CD14-positive monocyte (primary cell): ENCODE measurements around the gene SKIC2. TPM values are rescaled to one million over a fixed set of nuclear protein-coding genes. Genes with fewer than 3 reads are reported as not detected.

Source experiments
- DNase-seq, 3 donors: peaks; one replicate each; pipeline ENCODE4 v3.0.0-alpha.2; 2011 to 2022
- H2AFZ ChIP-seq: 2 replicates; pipeline ENCODE4 v1.6.0; 2012; ENCODE audit warnings: mild to moderate bottlenecking, low read depth, low read length, inconsistent platforms; ENCODE audit not compliant: insufficient read depth, poor library complexity, severe bottlenecking
- H3K27ac ChIP-seq, 2 donors: 1 replicate in 1 of 2; 2 replicates in 1 of 2; pipeline ENCODE4 v1.5.1; 2012 to 2013; ENCODE audit warnings: low read length in 2 of 2, control low read depth in 1 of 2, inconsistent platforms in 1 of 2, low read depth in 1 of 2, mild to moderate bottlenecking in 1 of 2
- H3K27me3 ChIP-seq, 2 donors: one replicate each; pipeline versions ENCODE4 v1.6.0 to v1.6.1; 2011 to 2013; ENCODE audit warnings: low read length in 2 of 2; ENCODE audit not compliant: control insufficient read depth in 2 of 2, insufficient read depth in 2 of 2
- H3K36me3 ChIP-seq, 2 donors: replicated peaks in 1 of 2; 1 replicate in 1 of 2; 2 replicates in 1 of 2; pipeline versions ENCODE4 v1.5.1 to v1.6.1; 2012 to 2013; ENCODE audit warnings: low read length in 2 of 2, control low read depth in 1 of 2, inconsistent platforms in 1 of 2, mild to moderate bottlenecking in 1 of 2; ENCODE audit not compliant: insufficient read depth in 2 of 2, control insufficient read depth in 1 of 2
- H3K4me1 ChIP-seq, 2 donors: 1 replicate in 1 of 2; 2 replicates in 1 of 2; pipeline versions ENCODE4 v1.5.1 to v1.6.1; 2012 to 2013; ENCODE audit warnings: low read length in 2 of 2, control low read depth in 1 of 2, inconsistent platforms in 1 of 2, mild to moderate bottlenecking in 1 of 2, moderate library complexity in 1 of 2; ENCODE audit not compliant: insufficient read depth in 2 of 2, control insufficient read depth in 1 of 2
- H3K4me2 ChIP-seq: replicated peaks from 2 replicates; pipeline ENCODE3; 2012; ENCODE audit warnings: low read length, moderate library complexity, mild to moderate bottlenecking; ENCODE audit not compliant: poor library complexity, severe bottlenecking; ENCODE audit errors: extremely low read depth
- H3K4me3 ChIP-seq, 3 experiments: fragments of 200-600 bp in 1 of 3; sonication (generic) in 1 of 3; replicated peaks in 1 of 3; 1 replicate in 2 of 3; 2 replicates in 1 of 3; pipeline ENCODE4 v1.5.1; 2011 to 2013; ENCODE audit warnings: low read length in 3 of 3, mild to moderate bottlenecking in 3 of 3, control low read depth in 2 of 3, low read depth in 2 of 3, inconsistent platforms in 1 of 3, moderate library complexity in 1 of 3
- H3K79me2 ChIP-seq: 2 replicates; pipeline ENCODE4 v1.6.0; 2012; ENCODE audit warnings: mild to moderate bottlenecking, control low read depth, inconsistent platforms, low read length, moderate library complexity; ENCODE audit not compliant: insufficient read depth
- H3K9ac ChIP-seq: 2 replicates; pipeline ENCODE4 v1.6.0; 2017; ENCODE audit warnings: low read length, mild to moderate bottlenecking; ENCODE audit not compliant: insufficient read depth, poor library complexity, severe bottlenecking
- H3K9me3 ChIP-seq, 2 donors: replicated peaks in 1 of 2; 1 replicate in 1 of 2; 2 replicates in 1 of 2; pipeline versions ENCODE4 v1.5.1 to v1.6.1; 2012 to 2013; ENCODE audit warnings: low read length in 2 of 2, control low read depth in 1 of 2; ENCODE audit not compliant: control insufficient read depth in 1 of 2, insufficient read depth in 1 of 2
- H4K20me1 ChIP-seq: 2 replicates; pipeline ENCODE4 v1.6.0; 2012; ENCODE audit warnings: mild to moderate bottlenecking, low read length, control low read depth, moderate library complexity; ENCODE audit not compliant: insufficient read depth
- H3K27ac Mint-ChIP-seq, 7 donors: one replicate each; pipeline ENCODE4 v1.8.0; 2020; ENCODE audit warnings: mild to moderate bottlenecking in 7 of 7, mixed read lengths in 7 of 7, moderate library complexity in 6 of 7, inconsistent platforms in 2 of 7
- H3K27me3 Mint-ChIP-seq, 3 donors: one replicate each; pipeline ENCODE4 v1.8.0; 2021 to 2022; ENCODE audit warnings: low read depth in 3 of 3, mild to moderate bottlenecking in 3 of 3, mixed read lengths in 3 of 3, moderate library complexity in 3 of 3, inconsistent platforms in 1 of 3
- H3K36me3 Mint-ChIP-seq, 2 donors: one replicate each; pipeline ENCODE4 v1.8.0; 2020; ENCODE audit warnings: mixed read lengths in 2 of 2, inconsistent platforms in 1 of 2, mild to moderate bottlenecking in 1 of 2
- H3K4me1 Mint-ChIP-seq: one replicate; pipeline ENCODE4 v1.8.0; 2020; ENCODE audit warnings: mild to moderate bottlenecking, mixed read lengths
- H3K4me3 Mint-ChIP-seq, 2 donors: one replicate each; pipeline ENCODE4 v1.8.0; 2020; ENCODE audit warnings: mild to moderate bottlenecking in 2 of 2, mixed read lengths in 2 of 2, moderate library complexity in 1 of 2
- H3K9me3 Mint-ChIP-seq, 7 donors: one replicate each; pipeline ENCODE4 v1.8.0; 2020 to 2022; ENCODE audit warnings: mixed read lengths in 7 of 7, mild to moderate bottlenecking in 6 of 7, moderate library complexity in 6 of 7, inconsistent platforms in 2 of 7
- WGBS: methylation state at CpG from one replicate; pipeline ENCODE4 v1.1.5; 2013; ENCODE audit warnings: missing lambda C conversion rate; ENCODE audit not compliant: insufficient coverage; 5-methylcytosine and 5-hydroxymethylcytosine counted together
- intact Hi-C, 2 donors: fragments of 100-400 bp; cut with micrococcal nuclease; formaldehyde crosslinking; loops; one replicate each; pipeline versions ENCODE4 v1.15.0 to v1.15.1; 2023
- polyA plus RNA-seq, 3 donors: library from polyadenylated mRNA; depleted of rRNA in 1 of 3; unstranded in 2 of 3; stranded (reverse) in 1 of 3; fragments of 300-500 nt in 2 of 3; fragments of >200 nt in 1 of 3; fragmentation: Illumina TruSeq in 2 of 3; gene quantifications; 1 replicate in 2 of 3; 2 replicates in 1 of 3; pipeline ENCODE4 v1.2.3, GENCODE V29; 2012 to 2021
- TF ChIP-seq, protein P1 (sequence below): fragments of 200-600 bp; IDR thresholded peaks from one replicate; pipeline ENCODE4 v1.8.0; 2022; ENCODE audit warnings: antibody characterized with exemption, mild to moderate bottlenecking

Gene SKIC2
- polyA plus RNA-seq, 3 donors, result 13.2 to 72.1 (median 13.2) TPM

DNA sequence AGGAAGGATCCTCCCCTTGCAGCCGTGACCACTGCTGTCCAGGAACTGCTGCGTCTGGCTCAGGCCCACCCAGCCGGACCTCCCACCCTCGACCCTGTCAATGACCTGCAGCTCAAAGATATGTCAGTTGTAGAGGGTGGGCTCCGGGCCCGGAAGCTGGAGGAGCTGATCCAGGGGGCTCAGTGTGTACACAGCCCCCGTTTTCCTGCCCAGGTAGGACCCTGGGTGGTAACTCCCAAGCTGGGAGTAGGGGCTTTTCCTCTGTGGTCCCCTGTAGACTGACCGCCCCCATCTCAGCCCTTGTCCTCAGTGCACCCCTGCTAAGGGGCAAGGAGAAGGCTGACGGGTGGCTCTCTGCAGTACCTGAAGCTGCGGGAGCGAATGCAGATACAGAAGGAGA lies 9.4 kb downstream of the SKIC2 start:
- H3K27me3 Mint-ChIP-seq, result peaks cover 0 to 2% (median 1%) of the 10 kb centered on the region in 3 donors
- intact Hi-C loops, result no loop called here
- no peak overlapping the region for H3K4me3 Mint-ChIP-seq
- Histone ChIP-seq H3K9ac (no peak overlapping the region), H2AFZ (no peak overlapping the region), H3K4me3 (no peak overlapping the region), H3K36me3 (peaks cover 66 to 74% of the 10 kb centered on the region in 2 donors), H3K27me3 (no peaks in the 10 kb centered on the region), H3K9me3 (no peaks in the 10 kb centered on the region), H3K4me2 (no peak overlapping the region), H4K20me1 (no peaks in the 10 kb centered on the region), H3K27ac (peak overlapping the region in 1 of 2 donors; percentile 26), H3K79me2 (peaks cover 23% of the 10 kb centered on the region), H3K4me1 (peaks cover 19 to 23% of the 10 kb centered on the region in 2 donors)
- no peaks in the 10 kb centered on the region for H3K9me3 Mint-ChIP-seq
- WGBS, result 94% methylated on average over 10 of the region's 11 CpGs
- TF ChIP-seq, protein P1, sequence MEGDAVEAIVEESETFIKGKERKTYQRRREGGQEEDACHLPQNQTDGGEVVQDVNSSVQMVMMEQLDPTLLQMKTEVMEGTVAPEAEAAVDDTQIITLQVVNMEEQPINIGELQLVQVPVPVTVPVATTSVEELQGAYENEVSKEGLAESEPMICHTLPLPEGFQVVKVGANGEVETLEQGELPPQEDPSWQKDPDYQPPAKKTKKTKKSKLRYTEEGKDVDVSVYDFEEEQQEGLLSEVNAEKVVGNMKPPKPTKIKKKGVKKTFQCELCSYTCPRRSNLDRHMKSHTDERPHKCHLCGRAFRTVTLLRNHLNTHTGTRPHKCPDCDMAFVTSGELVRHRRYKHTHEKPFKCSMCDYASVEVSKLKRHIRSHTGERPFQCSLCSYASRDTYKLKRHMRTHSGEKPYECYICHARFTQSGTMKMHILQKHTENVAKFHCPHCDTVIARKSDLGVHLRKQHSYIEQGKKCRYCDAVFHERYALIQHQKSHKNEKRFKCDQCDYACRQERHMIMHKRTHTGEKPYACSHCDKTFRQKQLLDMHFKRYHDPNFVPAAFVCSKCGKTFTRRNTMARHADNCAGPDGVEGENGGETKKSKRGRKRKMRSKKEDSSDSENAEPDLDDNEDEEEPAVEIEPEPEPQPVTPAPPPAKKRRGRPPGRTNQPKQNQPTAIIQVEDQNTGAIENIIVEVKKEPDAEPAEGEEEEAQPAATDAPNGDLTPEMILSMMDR, result no peak
- peak overlapping the region in 2 of 7 donors; percentile 25 to 41 for H3K27ac Mint-ChIP-seq
- DNase-seq, result no peak
- H3K36me3 Mint-ChIP-seq, result peaks cover 66 to 68% of the 10 kb centered on the region in 2 donors
- H3K4me1 Mint-ChIP-seq, result peaks cover 27% of the 10 kb centered on the region

DNA sequence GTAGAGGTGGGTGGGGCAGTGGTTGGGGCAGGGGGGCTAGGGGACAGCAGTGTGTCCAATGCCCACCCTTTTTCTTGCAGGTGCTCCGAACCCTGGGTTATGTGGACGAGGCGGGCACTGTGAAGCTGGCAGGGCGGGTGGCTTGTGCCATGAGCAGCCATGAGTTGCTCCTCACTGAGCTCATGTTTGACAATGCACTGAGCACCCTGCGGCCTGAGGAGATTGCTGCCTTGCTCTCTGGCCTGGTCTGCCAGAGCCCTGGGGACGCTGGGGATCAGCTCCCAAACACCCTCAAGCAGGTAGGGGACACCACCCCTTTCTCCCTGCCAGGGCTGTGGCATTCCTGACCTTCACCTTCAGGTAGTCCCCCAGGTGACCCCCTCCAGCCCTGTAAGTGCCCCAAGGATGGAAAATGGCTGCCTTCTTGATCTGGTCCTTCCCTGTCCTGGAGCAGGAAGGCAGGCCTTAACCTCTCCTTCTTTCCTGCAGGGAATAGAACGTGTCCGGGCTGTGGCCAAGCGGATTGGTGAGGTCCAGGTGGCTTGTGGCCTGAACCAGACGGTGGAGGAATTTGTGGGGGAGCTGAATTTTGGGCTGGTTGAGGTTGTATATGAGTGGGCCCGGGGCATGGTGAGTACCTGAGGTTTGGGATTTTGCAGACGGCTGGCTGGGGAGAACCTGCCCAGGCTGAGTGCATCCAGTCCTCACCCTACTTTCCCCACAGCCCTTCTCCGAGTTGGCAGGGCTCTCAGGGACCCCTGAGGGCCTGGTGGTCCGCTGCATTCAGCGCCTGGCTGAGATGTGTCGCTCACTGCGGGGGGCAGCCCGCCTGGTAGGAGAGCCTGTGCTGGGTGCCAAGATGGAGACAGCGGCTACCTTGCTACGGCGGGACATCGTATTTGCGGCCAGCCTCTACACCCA lies 10.1 kb downstream of the SKIC2 start:
- Histone ChIP-seq H3K79me2 (peaks cover 26% of the 10 kb centered on the region), H3K9me3 (no peaks in the 10 kb centered on the region), H3K9ac (no peak overlapping the region), H3K4me3 (no peak overlapping the region), H3K36me3 (peaks cover 59 to 67% of the 10 kb centered on the region in 2 donors), H4K20me1 (no peaks in the 10 kb centered on the region), H3K4me1 (peaks cover 20 to 26% of the 10 kb centered on the region in 2 donors), H3K27me3 (no peaks in the 10 kb centered on the region), H3K27ac (peak overlapping the region in 1 of 2 donors; percentile 99), H2AFZ (no peak overlapping the region), H3K4me2 (no peak overlapping the region)
- H3K4me3 Mint-ChIP-seq, result no peak overlapping the region
- H3K9me3 Mint-ChIP-seq, result no peaks in the 10 kb centered on the region
- peaks cover 29% of the 10 kb centered on the region for H3K4me1 Mint-ChIP-seq
- 91% methylated on average over 16 of the region's 23 CpGs for WGBS
- H3K27ac Mint-ChIP-seq, result peak overlapping the region in 5 of 7 donors; percentile 41 to 100 (median 79)
- DNase-seq, result peak in 1 of 3 donors; percentile 6
- peaks cover 0 to 2% (median 1%) of the 10 kb centered on the region in 3 donors for H3K27me3 Mint-ChIP-seq
- H3K36me3 Mint-ChIP-seq, result peaks cover 60 to 65% of the 10 kb centered on the region in 2 donors
- intact Hi-C loops, result no loop called here
- TF ChIP-seq, protein P1, result no peak
